A673 (cell line): ENCODE results near the gene ME2. TPM values are rescaled to one million over a fixed set of nuclear protein-coding genes. Genes with fewer than 3 reads are reported as not detected.

Source experiments
- BruUV-seq: library from RNA; stranded (reverse); fragments of 400-500 nt; replicated peaks from 2 replicates; lab custom pipeline; 2021; lab: Mats Ljungman, UMichigan
- CTCF ChIA-PET: fragments of 300-600 bp; sonication (Branson Sonifier 250); formaldehyde crosslinking; loops from one replicate; lab custom pipeline; 2022; ENCODE audit warnings: antibody characterized with exemption; lab: Charles Lee
- POLR2A ChIA-PET: fragments of 300-600 bp; sonication (Branson Sonifier 250); formaldehyde crosslinking; loops from one replicate; lab custom pipeline; 2022; ENCODE audit warnings: antibody characterized with exemption; ENCODE audit not compliant: low non-redundant PET; lab: Charles Lee
- DNase-seq: peaks from one replicate; pipeline ENCODE4 v3.0.0-alpha.2; 2015; ENCODE audit warnings: low spot score
- H3K27ac ChIP-seq: fragments of 200-600 bp; sonication (generic); 2 replicates; pipeline ENCODE4 v1.5.1; 2016; ENCODE audit warnings: mixed run types, low read depth, mild to moderate bottlenecking, mixed read lengths, antibody characterized with exemption, low read length; ENCODE audit not compliant: poor library complexity, severe bottlenecking
- H3K27me3 ChIP-seq: fragments of 200-600 bp; sonication (generic); replicated peaks from 2 replicates; pipeline ENCODE4 v1.6.1; 2017; ENCODE audit warnings: mixed run types, low read depth, mild to moderate bottlenecking, mixed read lengths, antibody characterized with exemption, low read length; ENCODE audit not compliant: insufficient read depth, poor library complexity
- H3K36me3 ChIP-seq: fragments of 200-600 bp; sonication (generic); 2 replicates; pipeline ENCODE4 v1.6.1; 2016; ENCODE audit warnings: mixed run types, mild to moderate bottlenecking, mixed read lengths, antibody characterized with exemption, low read length; ENCODE audit not compliant: insufficient read depth, poor library complexity, severe bottlenecking
- H3K4me1 ChIP-seq: fragments of 200-600 bp; sonication (generic); 2 replicates; pipeline ENCODE4 v1.6.1; 2017; ENCODE audit warnings: mixed run types, mild to moderate bottlenecking, mixed read lengths, antibody characterized with exemption, low read length; ENCODE audit not compliant: insufficient read depth, poor library complexity, severe bottlenecking
- H3K4me3 ChIP-seq: fragments of 200-600 bp; sonication (generic); 2 replicates; pipeline ENCODE4 v1.5.1; 2016; ENCODE audit warnings: low read depth, mixed run types, mild to moderate bottlenecking, mixed read lengths, low read length; ENCODE audit not compliant: poor library complexity, severe bottlenecking
- H3K9me3 ChIP-seq: fragments of 200-600 bp; sonication (generic); 2 replicates; pipeline ENCODE4 v1.6.1; 2016; ENCODE audit warnings: mixed run types, low read depth, mild to moderate bottlenecking, mixed read lengths, antibody characterized with exemption, low read length; ENCODE audit not compliant: poor library complexity, severe bottlenecking
- EZH2 ChIP-seq: fragments of 200-600 bp; sonication (generic); IDR thresholded peaks from 2 replicates; pipeline ENCODE4 v1.6.1; 2017; ENCODE audit warnings: borderline replicate concordance, low read depth, mild to moderate bottlenecking, mixed read lengths, antibody characterized with exemption, low read length; ENCODE audit not compliant: poor library complexity, severe bottlenecking
- intact Hi-C: fragments of 100-400 bp; cut with micrococcal nuclease; formaldehyde crosslinking; loops from one replicate; pipeline ENCODE4 v1.10.0; 2022; ENCODE audit not compliant: unreplicated experiment
- total RNA-seq: library from RNA; stranded (reverse); gene quantifications from 2 replicates; pipeline ENCODE4 v1.2.3, GENCODE V29; 2021
- TF ChIP-seq, protein P1 (sequence below): fragments of 300-800, 200-600 bp; sonication (generic); conservative IDR thresholded peaks from 2 replicates; pipeline ENCODE4 v1.5.1; 2017; ENCODE audit warnings: low read depth, mild to moderate bottlenecking, antibody characterized with exemption, low read length, moderate library complexity, mixed read lengths

ME2 gene
- total RNA-seq, 1 experiment from 2014 or later: 55.3 TPM

DNA sequence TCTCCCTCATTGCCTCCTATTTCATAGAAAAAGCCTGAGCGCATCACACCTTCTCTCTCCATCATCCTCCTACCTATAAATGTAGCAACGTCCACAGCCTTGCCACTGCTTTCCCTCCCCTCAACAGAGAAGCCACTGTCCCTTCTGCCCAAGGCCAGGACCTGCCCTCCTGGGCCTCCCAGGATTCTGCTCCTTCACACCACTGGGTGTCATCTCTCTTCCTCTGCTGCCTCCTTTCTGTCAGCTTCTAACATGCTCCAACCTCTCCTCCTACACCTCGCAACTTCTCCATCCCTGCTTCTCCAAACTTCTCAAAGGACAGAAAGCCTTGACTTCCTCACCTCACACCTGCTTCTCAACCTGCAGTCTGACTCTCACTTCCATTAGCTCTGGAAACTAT lies 21.2 kb upstream of the ME2 start:
- H3K4me1 ChIP-seq: no peaks in the 10 kb centered on the region
- H3K9me3 ChIP-seq: no peaks in the 10 kb centered on the region
- POLR2A ChIA-PET: no interaction called here
- TF ChIP-seq, protein P1, sequence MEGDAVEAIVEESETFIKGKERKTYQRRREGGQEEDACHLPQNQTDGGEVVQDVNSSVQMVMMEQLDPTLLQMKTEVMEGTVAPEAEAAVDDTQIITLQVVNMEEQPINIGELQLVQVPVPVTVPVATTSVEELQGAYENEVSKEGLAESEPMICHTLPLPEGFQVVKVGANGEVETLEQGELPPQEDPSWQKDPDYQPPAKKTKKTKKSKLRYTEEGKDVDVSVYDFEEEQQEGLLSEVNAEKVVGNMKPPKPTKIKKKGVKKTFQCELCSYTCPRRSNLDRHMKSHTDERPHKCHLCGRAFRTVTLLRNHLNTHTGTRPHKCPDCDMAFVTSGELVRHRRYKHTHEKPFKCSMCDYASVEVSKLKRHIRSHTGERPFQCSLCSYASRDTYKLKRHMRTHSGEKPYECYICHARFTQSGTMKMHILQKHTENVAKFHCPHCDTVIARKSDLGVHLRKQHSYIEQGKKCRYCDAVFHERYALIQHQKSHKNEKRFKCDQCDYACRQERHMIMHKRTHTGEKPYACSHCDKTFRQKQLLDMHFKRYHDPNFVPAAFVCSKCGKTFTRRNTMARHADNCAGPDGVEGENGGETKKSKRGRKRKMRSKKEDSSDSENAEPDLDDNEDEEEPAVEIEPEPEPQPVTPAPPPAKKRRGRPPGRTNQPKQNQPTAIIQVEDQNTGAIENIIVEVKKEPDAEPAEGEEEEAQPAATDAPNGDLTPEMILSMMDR: no peak
- no peak for TF ChIP-seq EZH2
- H3K36me3 ChIP-seq: no peaks in the 10 kb centered on the region
- H3K27me3 ChIP-seq: no peaks in the 10 kb centered on the region
- CTCF ChIA-PET: no interaction called here
- H3K4me3 ChIP-seq: no peak overlapping the region
- no peak for DNase-seq
- H3K27ac ChIP-seq: no peak overlapping the region
- no TSS peak for BruUV-seq
- intact Hi-C loops: no loop called here

DNA sequence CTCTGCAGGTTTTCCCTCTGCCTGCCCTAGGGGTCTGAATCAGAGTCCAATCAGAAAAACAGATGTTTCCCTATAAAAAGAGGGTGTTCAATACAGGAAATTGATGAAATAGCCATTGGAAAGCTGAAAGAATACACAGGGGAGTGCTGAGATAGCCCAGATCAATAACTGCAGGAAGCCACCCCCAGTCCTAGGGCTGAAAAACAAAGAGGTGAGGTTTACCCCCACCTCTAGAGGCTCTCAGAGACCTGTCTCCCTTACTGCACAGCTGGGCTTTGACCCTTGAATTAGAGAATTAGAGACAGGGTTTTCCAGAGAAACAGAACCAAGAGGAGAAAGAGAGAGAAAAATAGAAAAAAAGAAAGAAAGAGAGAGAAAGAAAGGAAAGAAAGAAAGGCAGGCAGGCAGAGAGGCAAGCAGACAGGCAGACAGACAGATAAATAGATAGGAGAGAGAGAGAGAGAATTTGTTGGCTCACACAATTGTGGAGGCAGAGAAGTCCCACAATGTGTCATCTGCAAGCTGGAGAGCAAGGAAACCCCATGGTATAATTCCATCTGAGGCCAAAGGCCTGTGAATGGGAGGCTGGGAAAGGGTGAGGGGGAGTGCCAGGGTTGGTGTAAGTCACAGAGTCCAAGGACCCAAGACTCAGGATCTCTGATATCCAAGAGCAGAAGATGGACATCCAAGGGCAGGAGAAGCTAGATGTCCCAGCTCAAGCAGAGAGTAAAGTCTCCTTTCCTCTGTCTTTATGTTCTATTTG lies 18.9 kb upstream of the ME2 start:
- intact Hi-C loops: no loop called here
- H3K9me3 ChIP-seq: no peaks in the 10 kb centered on the region
- no peaks in the 10 kb centered on the region for H3K4me1 ChIP-seq
- ChIA-PET CTCF (no interaction called here), POLR2A (no interaction called here)
- H3K27ac ChIP-seq: no peak overlapping the region
- H3K36me3 ChIP-seq: no peaks in the 10 kb centered on the region
- no peak overlapping the region for H3K4me3 ChIP-seq
- DNase-seq: no peak
- TF ChIP-seq EZH2: no peak
- TF ChIP-seq, protein P1: no peak
- no peaks in the 10 kb centered on the region for H3K27me3 ChIP-seq
- no TSS peak for BruUV-seq

DNA sequence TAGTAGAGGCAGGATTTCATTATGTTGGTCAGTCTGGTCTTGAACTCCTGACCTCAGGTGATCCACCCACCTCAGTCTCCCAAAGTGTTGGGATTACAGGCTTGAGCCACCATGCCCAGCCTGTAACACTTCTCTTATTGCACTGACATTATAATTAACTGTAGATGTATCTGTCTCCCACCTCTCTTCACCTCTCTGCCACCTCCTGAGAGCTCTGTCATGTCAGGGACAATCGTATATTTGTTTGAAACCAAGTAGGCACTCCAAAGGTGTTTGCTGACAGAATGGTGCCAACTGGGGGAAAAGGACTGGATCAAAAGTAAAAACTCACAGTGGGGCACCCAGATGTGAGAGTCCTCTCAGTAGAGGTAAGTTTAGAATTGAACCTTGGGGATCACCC lies 17.3 kb upstream of the ME2 start:
- H3K4me1 ChIP-seq: no peaks in the 10 kb centered on the region
- ChIA-PET CTCF (no interaction called here), POLR2A (no interaction called here)

More for the DNA sequence above, 17.3 kb upstream of the ME2 start:
- H3K9me3 ChIP-seq: no peaks in the 10 kb centered on the region
- TF ChIP-seq EZH2: no peak
- TF ChIP-seq, protein P1: no peak
- no peak overlapping the region for H3K27ac ChIP-seq
- H3K36me3 ChIP-seq: no peaks in the 10 kb centered on the region
- no peak for DNase-seq
- no peaks in the 10 kb centered on the region for H3K27me3 ChIP-seq
- intact Hi-C loops: no loop called here
- no peak overlapping the region for H3K4me3 ChIP-seq
- BruUV-seq: no TSS peak
